Left ventricle myocardium superior (tissue), 1 donor: Measurements from ENCODE around the gene EXOC6B. TPM values are rescaled to one million over a fixed set of nuclear protein-coding genes. Genes with fewer than 3 reads are reported as not detected.
A peak's percentile ranks its signal among the peaks of the same experiment; 100 is the strongest.

Experiments
- ATAC-seq: fragments of 200-7000 bp; cut with Tn5 transposase; one replicate; pipeline ENCODE4 v1.9.1; 2020; ENCODE audit warnings: mild to moderate bottlenecking, moderate library complexity
- DNase-seq: peaks from one replicate; pipeline ENCODE4 v3.0.0-alpha.2; 2020
- intact Hi-C: fragments of 100-400 bp; cut with micrococcal nuclease; formaldehyde crosslinking; loops from one replicate; pipeline ENCODE4 v1.11.0; 2022
- total RNA-seq: library from RNA; stranded (reverse); fragmentation: NEBNext Ultra II Directional; extraction: Animal tissue kit (Norgen Biotek cat#: 25700); gene quantifications from one replicate; pipeline ENCODE4 v1.2.1, GENCODE V29; 2021
- donor health status: DM: no; HTN: yes; CAD: no; lungs with severe emphysema.

EXOC6B gene
- total RNA-seq, 1 donor from 2014 or later = 122 TPM

DNA sequence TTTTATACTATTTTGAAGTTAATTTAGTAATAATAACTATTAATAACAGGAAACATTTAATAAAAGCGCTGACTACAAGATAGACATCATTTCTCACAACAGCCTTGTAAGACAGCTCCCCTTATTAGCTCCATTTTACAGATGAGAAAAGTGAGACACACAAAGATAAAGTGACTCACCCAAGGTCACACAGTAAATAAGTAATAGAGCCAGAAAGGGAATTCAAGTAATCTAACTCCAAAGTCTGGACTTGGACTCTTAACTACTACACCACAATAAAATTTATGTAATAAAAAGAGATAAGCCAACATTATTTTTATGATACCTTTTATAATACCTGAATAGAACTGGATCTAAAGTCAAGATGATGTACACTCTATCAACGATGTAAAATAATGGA lies 25.3 kb downstream of the EXOC6B start:
- intact Hi-C loops = no loop called here
- DNase-seq (no peak), ATAC-seq (no peak)

DNA sequence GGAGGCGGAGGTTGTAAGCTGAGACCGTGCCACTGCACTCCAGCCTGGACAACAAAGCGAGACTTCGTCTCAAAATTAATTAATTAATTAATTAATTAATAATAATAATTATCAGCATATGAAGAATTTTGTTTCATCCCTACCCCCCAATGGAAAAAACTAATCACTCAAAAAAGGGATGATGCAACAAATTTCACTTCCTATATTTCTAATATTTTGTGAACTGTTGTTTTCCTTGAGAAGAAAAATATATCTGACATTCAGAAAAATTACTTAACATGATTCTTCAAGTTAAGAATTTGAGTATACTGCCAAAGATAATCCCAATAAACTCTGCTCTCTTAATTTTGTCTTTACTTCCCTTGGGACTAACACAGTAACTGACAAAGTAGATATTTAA lies 28.1 kb downstream of the EXOC6B start:
- intact Hi-C loops = no loop called here
- ATAC-seq (no peak), DNase-seq (no peak)

DNA sequence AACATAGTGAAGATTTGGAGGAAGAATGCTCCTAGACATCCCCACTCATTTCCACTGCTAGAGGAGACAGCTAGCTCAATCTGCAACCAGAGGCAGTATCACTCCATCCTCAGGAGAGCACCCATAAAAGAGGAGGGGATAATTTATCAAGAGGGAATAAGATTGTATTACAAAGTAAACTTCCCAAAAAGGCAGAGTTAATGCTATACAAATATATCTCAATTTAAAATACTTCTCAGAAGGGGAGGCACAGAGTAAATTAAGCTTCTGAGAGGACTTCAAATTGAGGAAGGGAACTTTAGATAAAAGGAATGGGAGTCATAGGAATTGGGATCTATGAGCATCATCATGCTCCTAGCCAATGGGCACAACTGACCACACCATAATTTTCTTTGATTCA lies 29.1 kb downstream of the EXOC6B start:
- ATAC-seq (no peak), DNase-seq (no peak)
- intact Hi-C loops = no loop called here

- intact Hi-C loops = no loop called here
- no peak for ATAC-seq
- DNase-seq = no peak
Measured at GRCh38 chr2:72794572-72794971, 31.3 kb downstream of the EXOC6B start.

GRCh38 chr2:72793798-72794440 lies 31.9 kb downstream of the EXOC6B start:
- ATAC-seq (peak; percentile 90), DNase-seq (no peak)
- intact Hi-C loops = no loop called here

DNA sequence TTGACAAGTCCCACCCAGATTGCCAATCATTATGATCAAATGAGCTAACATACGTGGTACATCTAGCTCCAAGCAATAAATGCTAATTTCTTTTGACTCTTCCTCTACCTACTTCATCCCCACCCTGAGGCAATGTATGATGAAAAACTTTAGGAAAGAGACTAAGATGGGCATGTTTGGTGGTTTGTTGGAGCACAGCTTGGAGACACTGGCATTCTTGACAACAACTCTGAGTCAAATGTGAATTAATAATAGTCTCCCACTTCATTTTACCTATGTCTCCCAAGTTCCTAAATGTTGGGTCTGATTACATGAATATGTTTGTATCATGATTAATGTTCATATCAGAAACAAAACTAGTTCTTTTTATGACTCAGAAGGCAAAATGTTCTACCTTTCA lies 36.6 kb downstream of the EXOC6B start:
- intact Hi-C loops = no loop called here
- DNase-seq (no peak), ATAC-seq (no peak)

- intact Hi-C loops = no loop called here
- DNase-seq (no peak), ATAC-seq (peak; percentile 67)
Measured at GRCh38 chr2:72788756-72789155, 37.1 kb downstream of the EXOC6B start.

DNA sequence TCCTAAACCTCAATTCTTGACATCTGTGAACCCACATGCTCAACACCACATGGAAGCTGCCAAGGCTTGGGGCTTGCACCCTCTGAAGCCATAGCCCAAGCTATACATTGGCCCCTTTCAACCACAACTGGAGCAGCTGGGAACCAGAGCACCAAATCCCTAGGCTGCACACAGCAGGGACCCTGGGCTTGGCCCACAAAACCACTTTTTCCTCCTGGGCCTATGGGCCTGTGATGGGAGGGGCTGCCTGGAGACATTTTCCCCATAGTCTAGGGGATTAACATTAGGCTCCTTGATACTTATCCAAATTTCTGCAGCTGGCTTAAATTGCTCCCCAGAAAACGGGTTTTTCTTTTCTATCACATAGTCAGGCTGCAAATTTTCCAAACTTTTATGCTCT lies 40.3 kb downstream of the EXOC6B start:
- DNase-seq (no peak), ATAC-seq (no peak)
- intact Hi-C loops = no loop called here

DNA sequence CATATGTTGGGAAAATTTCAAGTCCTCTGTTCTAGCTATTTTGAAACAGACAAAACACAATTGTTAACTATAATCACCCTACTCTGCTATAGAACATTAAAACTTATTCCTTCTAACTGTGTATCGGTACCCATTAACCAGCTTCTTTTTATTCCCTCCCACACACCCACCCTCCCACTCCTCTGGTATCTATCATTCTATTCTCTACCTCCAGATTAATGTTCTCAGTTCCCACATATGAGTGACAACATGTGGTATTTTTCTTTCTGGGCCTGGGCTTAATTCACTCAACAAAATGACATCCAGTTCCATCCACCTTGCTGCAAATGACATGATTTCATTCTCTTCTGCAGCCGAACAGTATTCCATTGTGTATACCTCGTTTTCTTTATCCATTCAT lies 43.3 kb downstream of the EXOC6B start:
- ATAC-seq = no peak
- no peak for DNase-seq
- intact Hi-C loops = no loop called here

GRCh38 chr2:72781480-72781879 lies 44.4 kb downstream of the EXOC6B start:
- DNase-seq (no peak), ATAC-seq (peak; percentile 52)
- intact Hi-C loops = no loop called here

GRCh38 chr2:72780477-72780876 lies 45.4 kb downstream of the EXOC6B start:
- DNase-seq = no peak
- peak; percentile 81 for ATAC-seq
- intact Hi-C loops = no loop called here

DNA sequence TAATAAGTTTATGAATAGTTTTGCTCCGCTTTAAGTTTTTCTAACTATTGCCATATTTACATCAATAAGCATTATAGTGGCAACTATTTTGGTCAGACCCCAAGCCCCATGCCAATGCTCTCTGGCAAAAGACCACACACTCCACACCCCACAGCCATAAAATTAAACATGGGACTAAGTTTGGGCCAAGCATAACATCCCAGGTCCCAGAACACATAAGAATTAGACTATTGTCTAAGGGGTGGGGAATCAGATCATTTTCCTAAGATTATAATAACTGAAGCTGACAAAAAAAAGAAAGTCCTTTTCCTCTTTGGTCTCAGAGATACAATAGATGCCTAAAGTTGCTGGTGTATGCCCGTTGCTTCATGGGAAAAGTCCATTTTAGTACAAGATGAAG lies 46.3 kb downstream of the EXOC6B start:
- intact Hi-C loops = no loop called here
- peak; percentile 31 for ATAC-seq
- no peak for DNase-seq

GRCh38 chr2:72778410-72778809 lies 47.4 kb downstream of the EXOC6B start:
- intact Hi-C loops = no loop called here
- no peak for DNase-seq
- no peak for ATAC-seq

DNA sequence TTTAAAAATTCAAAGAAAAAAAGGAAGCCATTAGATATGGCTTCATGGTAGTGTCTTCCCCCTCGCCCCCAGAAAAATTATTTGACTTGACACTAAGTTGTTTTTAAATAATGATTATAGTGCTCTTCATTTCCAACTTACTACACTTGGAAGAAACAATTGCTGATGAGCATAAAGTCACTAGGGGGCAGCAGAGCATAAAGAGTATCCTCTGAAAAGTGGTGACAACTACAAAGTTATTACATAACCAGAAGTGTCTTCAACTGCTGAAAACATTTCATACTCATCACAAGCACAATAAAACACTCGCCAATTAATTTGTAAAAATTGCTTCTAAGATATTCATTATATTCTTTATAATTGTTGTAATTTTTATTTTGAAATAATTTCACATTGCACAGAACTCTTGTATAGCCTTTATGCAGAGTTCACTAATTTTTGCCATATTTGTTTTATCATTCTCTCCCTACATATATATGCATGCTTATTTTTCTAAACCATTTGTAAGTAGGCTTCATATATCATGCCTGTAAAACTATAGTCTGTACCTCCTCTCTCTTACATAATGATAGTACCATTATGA lies 54.9 kb downstream of the EXOC6B start:
- DNase-seq = no peak
- intact Hi-C loops = loop anchor here (2.0 kb wide), 1 partner anchor 90 kb away; no protein-coding TSS in a partner anchor
- ATAC-seq = peak; percentile 72

GRCh38 chr2:72765997-72766609 lies 59.7 kb downstream of the EXOC6B start:
- ATAC-seq = no peak
- intact Hi-C loops = no loop called here
- DNase-seq = no peak

DNA sequence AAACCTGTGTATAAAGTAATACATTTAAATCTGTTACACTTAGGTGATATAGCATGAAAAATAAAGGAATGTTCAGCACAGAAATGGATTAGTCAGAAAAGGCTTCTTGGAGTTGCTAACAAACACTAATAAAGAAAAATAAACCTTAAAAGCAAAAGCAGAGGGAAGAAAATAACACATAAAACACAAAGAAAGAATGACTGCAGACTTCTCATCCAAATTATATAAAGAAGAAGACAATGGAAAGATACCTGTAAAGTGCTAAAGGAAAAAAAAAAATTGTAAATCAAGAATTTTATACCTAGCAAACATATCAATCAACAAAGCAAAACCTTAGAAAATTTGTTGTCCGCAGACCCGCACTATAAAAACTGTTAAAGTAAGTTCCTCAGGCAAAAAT lies 63.6 kb downstream of the EXOC6B start:
- DNase-seq = no peak
- intact Hi-C loops = no loop called here
- ATAC-seq = no peak

- ATAC-seq = peak; percentile 74
- intact Hi-C loops = no loop called here
- no peak for DNase-seq
Measured at GRCh38 chr2:72759755-72760154, 66.1 kb downstream of the EXOC6B start.

GRCh38 chr2:72757177-72757775 lies 68.6 kb downstream of the EXOC6B start:
- peak; percentile 69 for ATAC-seq
- intact Hi-C loops = no loop called here

DNA sequence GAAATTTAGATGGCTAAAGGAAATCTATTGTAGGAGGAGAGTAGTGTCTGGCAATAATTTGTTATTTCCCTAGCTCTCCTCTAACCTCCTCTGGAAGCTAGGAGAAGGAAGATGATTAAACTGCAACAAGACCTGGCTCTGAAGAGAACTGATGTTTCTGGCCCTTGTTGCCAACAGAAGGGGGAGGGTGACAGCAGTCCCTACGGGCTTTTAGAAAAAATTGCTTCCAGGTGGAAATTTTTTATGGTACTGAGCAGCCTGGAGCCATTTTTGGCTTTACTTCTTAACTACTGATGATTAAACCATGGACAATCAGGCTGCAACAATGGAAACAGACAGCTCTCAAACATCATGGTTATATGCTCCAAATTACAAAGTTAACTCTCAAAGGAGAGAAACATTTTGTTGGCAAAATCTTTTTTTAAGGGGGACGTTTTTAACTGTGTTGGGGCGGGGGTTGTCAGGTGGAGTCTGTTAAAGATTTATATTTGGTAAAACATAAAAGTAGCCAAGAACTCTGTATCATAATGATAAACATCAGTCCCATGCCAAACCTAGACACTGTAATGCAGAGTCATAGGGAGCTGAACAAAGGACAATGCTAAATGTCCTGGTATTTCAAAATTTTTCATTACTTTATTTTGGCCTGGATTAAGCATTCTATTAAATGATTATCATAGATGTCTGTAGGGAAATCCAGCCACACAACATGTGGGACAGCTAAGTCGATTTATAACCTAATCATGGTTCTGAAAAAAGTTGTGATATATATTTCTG lies 70.0 kb downstream of the EXOC6B start:
- ATAC-seq (peak; percentile 25), DNase-seq (no peak)
- intact Hi-C loops = no loop called here

More at GRCh38 chr2:72757177-72757775, 68.6 kb downstream of the EXOC6B start:
- no peak for DNase-seq
